ENCODE results near the gene ACTL10.
A peak's percentile ranks its signal among the peaks of the same experiment; 100 is the strongest.
"Not testable (repeated sequence)": the region's sequence is repeated elsewhere in the genome, so short reads cannot be mapped to it uniquely, and the experiment has no call there.

ACTL10 gene

DNA sequence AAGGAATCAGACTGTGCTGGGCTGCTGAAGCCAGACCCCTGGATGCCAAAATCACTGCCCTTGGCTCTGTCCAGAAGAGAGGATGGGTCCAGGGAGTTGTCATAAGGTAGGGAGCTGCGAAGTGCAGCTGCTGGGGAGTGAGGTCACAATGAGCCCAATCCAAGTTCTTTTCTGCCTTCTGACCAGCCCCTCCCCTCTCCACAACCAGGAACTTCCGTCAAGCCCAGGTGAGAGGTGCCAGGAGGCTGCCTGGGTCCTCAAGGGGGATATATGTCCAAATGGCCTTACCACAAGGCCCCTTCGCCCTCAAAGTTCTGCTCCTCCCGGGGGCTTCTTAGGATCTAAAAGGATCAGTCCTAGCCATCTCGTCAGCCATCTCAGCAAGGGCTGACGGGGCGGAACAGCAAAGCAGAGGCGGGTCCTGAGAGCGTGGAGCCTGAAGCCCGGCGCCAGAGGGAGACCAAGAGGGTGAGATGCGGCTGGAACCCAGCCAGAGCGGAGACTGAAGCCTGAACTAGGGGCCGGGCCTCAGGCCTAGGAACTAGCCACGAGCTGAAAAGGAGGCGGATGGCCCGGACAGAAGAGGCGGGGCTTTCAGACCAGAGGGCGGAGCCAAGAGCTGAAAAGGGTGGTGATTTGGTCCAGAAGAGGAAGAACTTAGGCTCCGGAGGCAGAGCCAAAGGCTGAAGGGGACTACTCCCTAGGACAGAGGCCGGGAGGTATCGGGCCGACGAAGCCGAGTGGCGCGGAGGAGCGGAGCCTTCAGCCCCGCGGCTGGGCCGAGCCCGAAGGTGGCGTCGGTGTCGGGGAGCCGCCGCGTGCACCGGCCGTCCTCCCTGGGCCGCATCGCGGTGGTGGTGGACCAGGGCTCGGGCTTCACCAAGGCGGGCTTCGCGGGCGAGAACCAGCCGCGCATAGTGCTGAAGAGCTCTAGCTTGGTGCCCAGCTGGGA lies at the start of gene ACTL10:
ACTL10 (plus strand) TSS at position 651 of the 952 bp plus-strand sequence. CDS start 555 bp downstream, outside the sequence.
- peak; percentile 90 to 93 for DNase-seq

DNA sequence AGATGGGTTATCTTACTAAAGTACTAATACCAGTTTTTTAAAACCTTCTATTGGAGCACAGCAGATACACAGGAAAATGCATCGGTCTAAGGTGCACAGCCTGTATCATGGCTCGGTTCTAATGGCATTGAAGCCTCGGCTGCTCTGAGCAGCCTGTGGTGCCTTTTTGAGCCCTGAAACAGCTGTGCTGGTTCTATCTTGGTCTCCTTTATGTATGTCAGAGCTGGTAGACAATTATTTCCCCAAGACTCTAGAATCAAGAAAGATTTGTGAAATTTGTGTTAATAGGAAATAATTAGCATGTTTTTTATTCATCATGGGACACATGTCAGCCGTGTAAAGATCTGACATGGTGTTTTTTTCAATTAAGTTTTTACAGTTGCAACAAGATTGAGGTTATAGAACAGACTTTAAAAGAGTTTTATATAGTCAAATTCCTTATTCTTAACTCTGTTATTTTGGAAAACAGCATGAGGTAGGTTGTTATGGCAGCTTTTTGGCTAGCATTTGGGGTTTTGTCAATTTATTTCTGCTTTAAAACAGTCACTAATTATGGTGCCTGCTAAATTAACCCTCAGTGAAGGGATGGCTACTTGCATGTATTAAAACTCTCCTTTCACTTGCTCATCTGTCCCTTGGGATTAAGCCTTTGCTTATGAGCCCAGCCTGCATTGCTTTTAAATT lies 44.9 kb upstream of the ACTL10 start:
- no peak for DNase-seq

DNA sequence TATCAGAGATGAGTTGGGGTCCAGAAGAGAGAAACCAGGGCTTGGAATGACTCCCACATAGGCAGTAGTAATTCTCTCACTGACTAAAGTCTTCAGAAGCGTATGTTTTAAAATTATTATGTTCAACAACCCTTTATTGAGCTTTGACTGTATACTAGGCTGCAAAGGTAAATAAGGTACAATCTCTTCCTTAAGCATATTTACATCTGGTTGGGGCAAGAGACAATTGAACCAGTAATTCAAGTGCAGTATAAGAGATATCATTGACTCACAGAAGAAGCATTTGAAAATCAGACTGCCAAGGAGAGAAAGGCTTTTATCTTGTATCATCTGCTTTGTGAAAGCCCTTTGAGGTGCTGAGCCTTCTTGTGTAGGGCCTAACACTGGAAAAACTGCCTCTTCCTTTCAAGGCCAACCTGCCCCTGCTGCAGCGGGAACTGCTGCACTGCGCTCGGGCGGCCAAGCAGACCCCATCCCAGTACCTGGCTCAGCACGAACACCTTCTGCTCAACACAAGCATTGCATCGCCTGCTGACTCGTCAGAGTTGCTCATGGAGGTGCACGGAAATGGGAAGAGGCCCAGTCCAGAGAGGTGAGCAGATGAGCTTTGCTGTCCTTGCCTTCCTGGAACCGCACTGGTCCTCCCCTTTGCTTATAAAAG lies 43.9 kb upstream of the ACTL10 start:
- no peak for DNase-seq

DNA sequence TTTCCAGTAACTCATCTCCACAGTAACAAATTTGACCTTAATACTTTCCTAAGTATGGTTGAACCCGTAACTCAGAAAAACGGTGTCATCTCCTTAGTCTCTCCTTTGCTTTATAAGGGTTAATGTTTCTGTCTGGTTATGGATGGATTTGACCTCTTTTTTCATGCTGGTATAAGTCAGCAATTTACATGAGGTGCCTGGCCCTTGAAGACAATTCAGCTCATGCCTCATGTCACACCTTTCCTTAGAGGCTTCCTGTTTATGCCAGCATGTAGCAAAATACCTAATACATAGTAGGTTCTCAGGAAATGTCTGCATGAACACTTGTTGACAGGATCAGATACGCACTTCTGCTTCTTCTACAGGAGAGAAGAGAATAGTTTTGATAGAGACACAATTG lies 42.3 kb upstream of the ACTL10 start:
- peak in 1 of 2 donors; percentile 53 for DNase-seq

DNA sequence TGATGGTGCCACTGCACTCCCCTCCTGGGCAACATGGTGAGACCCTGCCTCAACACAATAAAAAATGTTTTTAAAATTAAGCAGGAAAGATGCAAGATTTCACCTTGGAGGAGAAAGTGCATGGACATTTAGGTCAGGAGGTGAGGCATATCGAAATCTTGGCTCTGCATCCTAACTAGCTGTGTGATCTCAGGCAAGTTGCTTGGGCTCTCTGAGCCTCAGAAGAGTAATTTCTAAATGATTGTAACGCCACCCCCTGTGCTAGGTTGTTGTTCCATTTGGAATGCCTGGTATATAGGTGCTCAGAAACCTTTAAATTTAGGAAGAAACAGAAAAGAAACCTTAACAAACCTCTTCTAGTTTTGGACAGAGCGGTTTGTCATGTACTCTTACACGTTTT lies 40.6 kb upstream of the ACTL10 start:
- no peak for DNase-seq

DNA sequence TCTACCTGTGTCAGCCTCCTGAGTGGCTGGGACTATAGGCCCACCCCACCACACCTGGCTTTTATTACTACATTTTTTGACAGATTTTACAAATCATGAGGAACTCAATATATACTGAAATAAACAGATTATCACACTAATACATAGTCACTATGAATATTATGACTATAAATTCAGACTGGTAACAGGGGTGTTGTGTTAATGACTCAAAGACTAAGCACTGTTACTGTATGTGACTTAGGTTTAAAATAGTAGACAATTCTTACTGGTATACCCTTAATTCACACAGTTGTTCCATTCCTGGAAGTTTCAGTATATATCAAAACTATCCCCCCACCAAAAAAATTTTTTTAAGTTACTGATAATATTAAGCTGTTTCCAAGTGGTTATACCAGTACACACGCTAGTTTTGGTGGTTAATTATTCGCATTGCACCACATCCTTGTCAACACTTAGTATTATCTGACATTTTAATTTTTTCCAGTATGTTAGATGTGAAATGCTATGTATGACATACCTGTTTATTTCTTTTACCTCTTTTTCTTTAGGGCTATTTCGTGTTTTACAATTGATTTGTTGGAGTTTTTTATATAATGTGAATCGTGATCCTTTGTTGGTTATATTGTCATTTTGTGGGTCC lies 39.0 kb upstream of the ACTL10 start:
- DNase-seq, result no peak

DNA sequence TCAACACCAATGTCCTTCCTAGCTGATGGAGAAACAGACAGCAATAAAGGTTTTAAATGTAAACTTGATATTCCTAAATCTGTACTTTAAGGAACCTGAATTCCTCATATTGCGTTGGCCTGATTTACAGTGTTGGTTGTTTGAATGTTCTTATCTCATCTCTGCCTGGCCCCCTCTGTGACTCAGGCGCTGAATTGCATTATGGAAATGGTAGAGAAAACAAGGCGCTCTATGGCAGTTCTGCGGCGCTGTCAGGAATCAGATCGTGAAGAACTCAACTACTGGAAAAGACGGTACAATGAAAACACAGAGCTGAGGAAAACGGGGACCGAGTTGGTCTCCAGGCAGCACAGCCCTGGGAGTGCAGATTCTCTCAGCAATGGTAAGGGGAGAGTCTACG lies 37.2 kb upstream of the ACTL10 start:
- DNase-seq, result no peak

DNA sequence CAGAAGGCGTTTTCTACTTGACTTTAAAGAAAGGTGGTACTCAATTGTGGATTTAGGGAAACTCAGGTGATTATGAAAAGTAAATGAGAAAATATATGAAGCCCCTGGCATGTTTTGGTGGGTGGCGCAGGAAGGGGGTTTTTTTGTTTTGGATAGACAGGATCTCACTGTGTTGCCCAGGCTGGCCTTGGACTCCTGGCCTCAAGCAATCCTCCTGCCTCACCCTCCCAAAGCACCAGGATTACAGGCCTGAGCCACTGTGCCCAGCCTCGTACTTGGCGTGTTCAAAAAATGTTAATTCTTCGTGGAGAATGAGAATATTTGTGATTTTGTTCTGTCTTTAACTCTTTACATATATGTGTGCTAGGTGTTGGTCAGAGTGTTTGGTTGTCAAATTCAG lies 36.8 kb upstream of the ACTL10 start:
- no peak for DNase-seq

DNA sequence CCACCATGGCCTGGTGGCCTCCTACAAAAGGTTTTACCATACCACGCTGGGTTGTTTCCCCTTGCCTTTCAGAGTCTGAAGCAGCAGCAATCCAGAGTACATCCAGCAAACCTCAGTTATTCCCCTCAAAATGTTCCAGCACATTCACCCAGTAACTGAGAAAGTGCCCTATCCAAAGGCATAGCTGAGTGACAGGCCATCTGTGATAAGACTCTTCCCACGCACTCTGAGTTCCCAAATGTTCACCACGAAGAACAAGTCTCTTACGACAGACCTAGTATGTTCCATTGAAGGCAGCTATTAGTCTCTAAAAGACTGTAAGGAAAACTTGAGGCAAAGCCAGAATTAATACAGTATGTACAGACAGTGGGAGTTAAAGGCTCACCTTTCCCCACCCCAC lies 36.2 kb upstream of the ACTL10 start:
- DNase-seq, result no peak

DNA sequence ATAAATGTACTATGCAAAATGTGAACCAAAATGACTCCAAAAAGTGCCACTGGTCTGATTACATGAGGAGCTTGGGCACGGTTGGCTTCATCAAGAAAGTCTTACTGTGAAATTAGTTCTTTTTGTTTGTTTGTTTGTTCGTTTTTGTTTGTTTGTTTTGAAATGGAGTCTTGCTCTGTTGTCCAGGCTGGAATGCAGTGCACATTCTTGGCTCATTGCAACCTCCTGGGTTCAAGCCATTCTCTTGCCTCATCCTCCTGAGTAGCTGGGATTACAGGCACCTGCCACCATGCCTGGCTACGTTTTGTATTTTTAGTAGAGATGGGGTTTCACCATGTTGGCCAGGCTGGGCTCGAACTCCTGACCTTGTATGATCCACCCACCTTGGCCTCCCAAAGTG lies 34.8 kb upstream of the ACTL10 start:
- not testable (repeated sequence) for DNase-seq

DNA sequence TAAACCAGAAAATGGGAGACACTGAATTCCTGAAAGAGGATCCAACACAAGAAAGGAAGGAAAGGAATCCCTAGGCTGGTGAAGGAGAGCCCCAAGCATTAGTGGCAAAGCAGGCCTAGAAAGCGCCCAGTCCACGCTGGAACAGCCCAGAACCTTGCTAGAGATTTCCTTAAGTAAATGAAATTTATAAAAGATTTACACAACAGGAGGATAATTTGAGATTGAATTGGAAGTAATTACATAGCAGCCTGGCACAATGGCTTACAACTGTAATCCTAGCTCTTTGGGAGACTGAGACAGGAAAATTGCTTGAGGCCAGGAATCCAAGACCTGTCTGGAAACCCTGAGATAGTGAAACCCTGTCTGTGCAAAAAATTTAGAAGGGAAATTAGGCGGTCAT lies 31.4 kb upstream of the ACTL10 start:
- DNase-seq, result no peak

DNA sequence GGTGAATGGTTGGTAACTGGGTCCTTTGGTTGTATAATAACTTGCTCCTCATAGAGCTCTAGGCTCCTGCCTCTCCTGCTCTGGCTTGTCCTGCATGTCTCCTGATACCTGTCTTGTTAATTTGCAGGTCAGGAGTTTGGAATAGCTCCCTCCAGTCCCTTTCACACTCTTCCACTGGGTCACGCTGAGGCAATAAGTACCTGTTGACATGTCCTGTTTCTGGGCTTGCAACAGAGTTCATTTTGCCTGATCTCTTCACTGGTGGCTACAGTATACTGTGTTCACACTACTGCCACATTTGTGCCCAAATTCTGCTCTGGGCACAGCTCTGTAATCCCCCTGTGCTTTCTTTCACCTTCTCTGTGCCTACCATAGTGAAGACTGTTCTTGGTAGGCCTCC lies 30.0 kb upstream of the ACTL10 start:
- DNase-seq, result no peak

DNA sequence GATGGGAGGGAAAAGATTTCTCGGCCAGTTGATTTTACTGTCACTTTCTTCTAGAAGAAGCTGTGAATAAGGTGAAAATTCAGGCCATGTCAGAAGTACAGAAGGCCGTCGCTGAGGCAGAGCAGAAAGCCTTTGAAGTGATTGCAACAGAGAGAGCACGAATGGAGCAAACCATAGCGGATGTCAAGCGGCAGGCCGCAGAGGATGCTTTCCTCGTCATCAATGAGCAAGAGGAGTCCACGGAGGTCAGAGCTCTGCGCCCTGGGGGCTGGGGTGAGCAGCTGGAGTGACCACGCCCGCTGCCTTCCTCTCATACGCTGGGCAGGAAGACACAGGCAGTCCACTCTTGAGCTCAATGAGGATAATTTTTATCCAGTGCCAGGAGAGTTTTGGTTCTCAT lies 26.5 kb upstream of the ACTL10 start:
- no peak for DNase-seq

DNA sequence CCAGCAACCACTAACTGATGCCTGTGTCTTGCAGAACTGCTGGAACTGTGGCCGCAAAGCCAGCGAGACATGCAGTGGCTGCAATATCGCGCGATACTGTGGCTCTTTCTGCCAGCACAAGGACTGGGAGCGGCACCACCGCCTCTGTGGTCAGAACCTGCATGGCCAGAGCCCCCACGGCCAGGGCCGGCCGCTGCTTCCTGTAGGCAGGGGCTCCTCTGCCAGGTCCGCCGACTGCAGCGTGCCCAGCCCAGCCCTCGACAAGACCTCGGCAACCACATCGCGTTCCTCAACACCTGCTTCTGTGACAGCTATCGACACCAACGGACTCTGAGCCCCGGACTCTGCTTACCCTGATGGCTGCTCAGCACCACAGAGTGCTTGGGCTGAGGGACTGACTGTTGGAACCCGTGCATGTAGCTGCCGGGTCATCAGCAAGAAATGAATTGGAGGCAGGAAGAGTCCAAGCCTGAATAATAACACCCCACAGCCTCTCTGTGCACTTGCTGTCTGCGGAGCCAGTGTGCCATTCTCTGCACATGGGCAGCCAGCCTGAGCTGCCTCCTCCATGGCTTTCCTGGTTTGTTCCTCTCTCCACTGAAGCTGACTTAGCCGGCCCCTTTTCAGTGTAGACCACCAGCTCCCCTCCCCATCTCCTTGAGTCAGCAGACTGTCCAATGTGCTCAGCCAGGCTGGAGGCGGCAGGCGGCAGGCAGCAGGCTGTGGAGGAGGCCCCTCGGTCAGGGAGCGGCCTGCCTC lies 22.3 kb upstream of the ACTL10 start:
- no peak for DNase-seq

DNA sequence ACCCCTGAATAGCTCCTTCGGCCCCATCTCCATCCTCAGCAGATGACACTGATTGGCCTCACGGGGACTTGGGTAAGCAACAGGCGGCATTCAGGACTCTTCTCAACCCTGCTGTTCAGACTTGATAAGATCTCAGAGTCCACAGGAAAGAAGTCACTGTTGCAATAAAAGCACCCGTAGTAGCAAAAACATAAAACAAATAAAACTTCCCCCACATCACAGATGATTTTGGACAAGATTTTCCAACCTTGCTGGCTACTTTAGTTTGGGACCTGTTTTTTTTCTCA lies 21.7 kb upstream of the ACTL10 start:
- DNase-seq, result no peak

DNA sequence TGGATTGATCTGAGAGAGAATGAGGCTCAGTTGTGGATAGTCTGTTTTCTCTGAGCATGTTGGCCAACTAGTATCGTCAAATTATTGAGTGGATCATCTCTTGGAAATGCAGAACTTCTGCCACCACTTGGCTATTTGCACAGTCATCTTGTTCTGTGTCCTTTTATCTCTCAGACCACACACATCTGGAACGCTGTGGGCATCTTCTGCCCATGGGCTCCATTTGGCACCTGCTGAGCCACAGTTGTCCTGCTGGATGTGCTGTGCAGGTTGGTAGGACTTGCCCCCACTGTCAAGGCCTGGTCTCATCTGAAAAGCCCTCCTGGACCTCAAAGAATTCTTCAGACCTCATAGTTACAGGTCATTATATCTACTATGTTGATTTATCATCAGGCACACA lies 21.3 kb upstream of the ACTL10 start:
- DNase-seq, result no peak

DNA sequence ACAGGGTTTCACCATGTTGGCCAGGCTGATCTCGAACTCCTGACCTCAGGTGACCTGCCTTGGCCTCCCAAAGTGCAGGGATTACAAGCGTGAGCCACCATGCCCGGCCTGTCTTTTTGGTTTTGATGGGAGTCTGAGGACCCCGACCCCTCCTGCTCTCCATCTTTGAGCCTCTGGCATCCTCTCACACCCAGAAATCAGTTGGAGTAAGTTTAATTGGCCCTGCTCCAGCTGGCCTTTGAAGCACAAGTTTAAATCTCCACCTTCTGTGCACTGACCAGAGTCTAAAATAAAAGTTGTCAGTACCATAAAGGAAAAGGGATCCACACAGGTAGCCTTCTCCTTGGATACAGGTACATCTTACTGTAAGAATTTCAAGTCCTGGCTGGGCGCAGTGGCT lies 20.6 kb upstream of the ACTL10 start:
- DNase-seq, result no peak

DNA sequence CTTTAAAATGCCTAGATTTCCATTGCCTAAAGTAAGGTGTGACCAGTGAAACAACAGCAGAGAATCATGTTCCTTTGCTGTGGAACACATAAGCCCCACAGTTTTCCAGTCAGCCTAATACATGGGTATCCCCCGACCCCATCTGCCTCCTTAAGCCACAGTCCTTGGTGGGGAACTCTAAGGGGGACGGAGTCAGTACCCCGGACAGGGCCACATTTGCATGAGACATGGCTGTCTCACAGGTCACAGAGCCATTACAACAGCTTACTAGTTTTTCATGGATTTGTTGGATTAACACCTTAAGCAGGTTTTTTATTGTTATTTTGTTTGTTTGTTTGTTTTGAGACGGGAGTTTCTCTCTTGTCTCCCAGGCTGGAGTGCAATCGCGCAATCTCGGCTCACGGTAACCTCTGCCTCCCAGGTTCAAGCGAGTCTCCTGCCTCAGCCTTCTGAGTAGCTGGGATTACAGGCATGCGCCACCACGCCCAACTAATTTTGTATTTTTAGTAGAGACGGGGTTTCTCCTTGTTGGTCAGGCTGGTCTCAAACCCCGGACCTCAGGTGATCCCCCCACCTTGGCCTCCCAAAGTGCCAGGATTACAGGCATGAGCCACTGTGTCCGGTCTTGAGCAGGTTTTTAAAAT lies 19.7 kb upstream of the ACTL10 start:
- not testable (repeated sequence) for DNase-seq

DNA sequence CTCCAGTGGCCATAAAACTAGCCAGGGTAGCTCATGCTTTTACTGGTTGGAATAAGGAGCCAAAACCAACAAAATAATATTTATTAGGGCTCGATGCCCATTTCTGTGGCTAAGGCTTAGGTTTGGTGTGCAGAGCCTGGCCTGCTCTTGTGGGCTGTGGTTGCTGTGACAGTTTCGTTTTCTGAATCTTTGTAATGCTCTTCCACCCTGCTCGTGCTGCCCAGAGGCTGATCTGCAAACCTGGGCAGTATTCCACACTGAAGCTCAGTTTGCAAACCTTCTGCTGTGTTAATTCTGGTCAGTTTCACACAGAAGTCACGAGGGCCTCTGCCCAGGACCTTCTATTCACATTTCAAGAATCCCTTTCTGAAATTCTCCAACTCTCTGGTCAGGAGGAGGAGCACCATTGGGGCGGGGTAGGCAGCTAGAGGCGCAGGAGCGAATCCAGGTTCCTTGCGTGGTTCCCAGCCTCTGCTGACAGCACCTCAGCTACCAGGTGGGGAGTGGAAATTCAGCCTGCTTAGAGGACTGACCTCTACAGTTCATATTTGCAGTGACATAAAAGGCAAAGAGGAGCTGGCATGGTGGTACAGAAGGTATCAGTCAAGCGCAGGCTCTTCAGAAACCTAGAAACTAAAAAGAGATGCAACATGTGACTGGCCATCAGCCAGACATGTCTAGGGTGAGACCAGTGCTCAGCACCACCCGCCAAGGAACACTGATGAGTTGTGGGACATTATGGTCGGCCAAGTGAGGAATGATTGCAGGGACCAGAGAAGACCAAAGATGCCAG lies 18.9 kb upstream of the ACTL10 start:
- peak in 1 of 2 donors; percentile 14 for DNase-seq

DNA sequence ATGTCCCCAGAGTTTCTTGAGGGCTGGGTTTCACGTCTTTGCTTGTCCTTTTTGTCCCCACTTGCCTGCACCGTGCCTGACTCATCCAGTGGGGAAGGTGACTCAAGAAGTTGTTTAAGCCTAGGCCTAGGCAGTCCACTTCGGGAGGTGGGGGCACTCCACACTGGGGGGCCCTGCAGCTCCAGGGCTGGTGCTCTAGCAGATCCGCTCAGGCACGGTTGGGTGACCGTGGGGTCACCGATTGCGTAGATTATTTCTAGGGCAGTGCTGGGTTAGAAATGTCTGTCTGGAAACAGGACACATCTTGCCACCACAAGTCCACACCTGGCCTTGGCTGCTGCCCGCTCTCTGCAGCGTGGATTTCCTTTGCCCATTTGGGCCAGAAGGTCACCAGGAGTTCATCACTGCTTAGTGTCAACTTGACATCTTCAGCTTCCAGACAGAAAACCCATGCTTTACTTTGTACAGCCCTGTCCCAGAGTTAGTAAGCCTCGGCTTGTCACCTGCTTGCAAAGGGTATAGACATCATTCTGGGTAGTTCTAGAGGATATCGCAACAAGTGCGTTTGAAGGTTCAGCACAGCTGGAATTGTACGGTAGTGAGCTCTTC lies 18.2 kb upstream of the ACTL10 start:
- no peak for DNase-seq

DNA sequence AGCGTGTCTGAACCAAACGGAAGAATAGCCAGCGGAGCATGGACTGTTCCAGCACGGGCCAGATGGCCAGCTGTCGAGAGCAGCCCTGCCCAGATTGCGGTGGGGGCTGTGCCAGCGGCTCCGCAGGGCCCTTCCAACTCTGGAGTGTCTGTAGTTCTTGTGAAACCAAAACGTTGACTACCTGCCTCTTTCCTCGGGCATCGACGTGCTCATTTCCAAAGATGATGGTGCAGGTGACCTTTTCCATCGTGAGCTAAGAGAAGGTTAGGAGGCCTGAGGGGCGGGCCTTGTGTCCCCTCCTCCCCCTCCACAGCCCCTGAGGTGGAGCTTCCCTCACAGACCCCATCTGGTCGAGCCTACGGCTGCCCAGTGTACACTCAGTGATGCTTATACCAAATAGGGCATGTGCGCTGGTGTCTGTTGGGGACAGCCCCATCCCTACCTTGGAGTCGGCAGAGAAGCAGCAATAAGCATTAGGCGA lies 17.5 kb upstream of the ACTL10 start:
- DNase-seq, result no peak

Measured in CD4-positive, alpha-beta T cell treated with Interleukin-4 for 1 hour (primary cell).